Measurements from ENCODE around the gene PMVK.

DNA sequence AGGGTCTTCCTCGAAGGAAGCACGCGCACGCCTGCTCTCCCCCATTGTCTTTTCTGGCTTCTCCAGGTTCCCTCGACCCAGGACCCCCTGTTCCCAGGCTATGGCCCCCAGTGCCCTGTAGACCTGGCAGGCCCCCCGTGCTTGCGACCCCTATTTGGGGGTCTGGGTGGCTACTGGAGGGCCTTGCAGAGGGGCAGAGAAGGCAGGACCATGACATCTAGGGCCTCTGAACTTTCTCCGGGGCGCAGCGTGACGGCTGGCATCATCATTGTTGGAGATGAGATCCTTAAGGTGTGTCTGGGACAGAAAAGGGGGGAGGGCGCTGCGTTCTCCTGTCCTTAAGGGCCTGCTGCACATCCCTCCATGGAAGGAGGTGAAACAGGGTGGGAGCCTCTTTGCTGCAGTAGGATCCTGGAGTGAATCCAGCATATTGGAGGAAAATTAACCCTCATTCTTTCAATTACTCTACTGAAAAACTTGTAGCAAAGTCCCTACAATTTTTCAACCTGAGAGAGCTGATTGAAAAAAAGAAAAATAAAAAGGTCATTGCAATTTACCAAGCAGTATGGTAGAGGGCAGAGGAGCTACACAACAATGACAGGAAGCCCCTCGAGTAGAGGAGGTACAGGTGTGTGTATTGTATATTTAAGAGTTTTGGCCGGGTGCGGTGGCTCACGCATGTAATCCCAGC, 47.4 kb upstream of the PMVK start:
- TF ChIP-seq, protein P1, sequence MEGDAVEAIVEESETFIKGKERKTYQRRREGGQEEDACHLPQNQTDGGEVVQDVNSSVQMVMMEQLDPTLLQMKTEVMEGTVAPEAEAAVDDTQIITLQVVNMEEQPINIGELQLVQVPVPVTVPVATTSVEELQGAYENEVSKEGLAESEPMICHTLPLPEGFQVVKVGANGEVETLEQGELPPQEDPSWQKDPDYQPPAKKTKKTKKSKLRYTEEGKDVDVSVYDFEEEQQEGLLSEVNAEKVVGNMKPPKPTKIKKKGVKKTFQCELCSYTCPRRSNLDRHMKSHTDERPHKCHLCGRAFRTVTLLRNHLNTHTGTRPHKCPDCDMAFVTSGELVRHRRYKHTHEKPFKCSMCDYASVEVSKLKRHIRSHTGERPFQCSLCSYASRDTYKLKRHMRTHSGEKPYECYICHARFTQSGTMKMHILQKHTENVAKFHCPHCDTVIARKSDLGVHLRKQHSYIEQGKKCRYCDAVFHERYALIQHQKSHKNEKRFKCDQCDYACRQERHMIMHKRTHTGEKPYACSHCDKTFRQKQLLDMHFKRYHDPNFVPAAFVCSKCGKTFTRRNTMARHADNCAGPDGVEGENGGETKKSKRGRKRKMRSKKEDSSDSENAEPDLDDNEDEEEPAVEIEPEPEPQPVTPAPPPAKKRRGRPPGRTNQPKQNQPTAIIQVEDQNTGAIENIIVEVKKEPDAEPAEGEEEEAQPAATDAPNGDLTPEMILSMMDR (IDR thresholded peaks at IDR 0.05; ENCODE audit: low read depth, low read length) = no peak
- TF ChIP-seq POLR2A (IDR thresholded peaks at IDR 0.05; ENCODE audit: extremely low read depth, insufficient read length) = no peak
- TF ChIP-seq, protein P2, sequence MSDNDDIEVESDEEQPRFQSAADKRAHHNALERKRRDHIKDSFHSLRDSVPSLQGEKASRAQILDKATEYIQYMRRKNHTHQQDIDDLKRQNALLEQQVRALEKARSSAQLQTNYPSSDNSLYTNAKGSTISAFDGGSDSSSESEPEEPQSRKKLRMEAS (IDR thresholded peaks at IDR 0.05; ENCODE audit: low read depth, low read length) = no peak
